ENCODE measurements around the gene DCUN1D2. TPM values are rescaled to one million over a fixed set of nuclear protein-coding genes. Genes with fewer than 3 reads are reported as not detected.

Gene DCUN1D2
- total and polyA plus RNA-seq, 10 of the 15 experiments (the other 5 are each of a cell fraction or from before 2014, with no cell fraction given): 2.5 to 23.6 (median 9.3) TPM

- H3K9ac ChIP-seq (ENCODE audit: control insufficient read depth, insufficient read depth, low read length): no peak overlapping the region
- CTCF ChIA-PET: no interaction called here
- WGBS (ENCODE audit: insufficient coverage, insufficient replicate concordance, low lambda C conversion rate, missing lambda C conversion rate): 51% methylated on average over 32 of the region's 34 CpGs
These were observed 79.9 kb downstream of the DCUN1D2 start for GRCh38 chr13:113410472-113411201.

GRCh38 chr13:113408562-113408961, 81.9 kb downstream of the DCUN1D2 start:
- POLR2A ChIA-PET: no interaction called here
- CTCF ChIA-PET: no interaction called here
- Histone ChIP-seq H3K27me3 (replicated peaks in 1 of 2; ENCODE audit: control insufficient read depth in 2 of 2, insufficient read depth in 2 of 2, low read length in 1 of 2) (no peaks in the 10 kb centered on the region), H3K4me1 (ENCODE audit: control insufficient read depth, insufficient read depth, low read length) (no peaks in the 10 kb centered on the region), H3K36me3 (ENCODE audit: control insufficient read depth in 2 of 2, insufficient read depth in 2 of 2, low read length in 1 of 2) (no peaks in the 10 kb centered on the region), H3K9me3 (replicated peaks; ENCODE audit: control insufficient read depth, insufficient read depth, low read length) (no peaks in the 10 kb centered on the region), H3K4me3 (no peak overlapping the region), H3K27ac (ENCODE audit: control insufficient read depth, insufficient read depth) (no peak overlapping the region), H3K9ac (ENCODE audit: control insufficient read depth, insufficient read depth, low read length) (no peak overlapping the region), H2AFZ (ENCODE audit: control insufficient read depth, low read depth, low read length) (no peak overlapping the region), H3K4me2 (ENCODE audit: control insufficient read depth, insufficient read depth) (no peak overlapping the region), H4K20me1 (ENCODE audit: control insufficient read depth, insufficient read depth) (no peaks in the 10 kb centered on the region), H3K79me2 (ENCODE audit: control insufficient read depth, insufficient read depth, low read length) (no peaks in the 10 kb centered on the region)
- in situ Hi-C loops (cut with MboI): no loop called here
- DNase-seq (ENCODE audit: low read depth, low spot score) (no peak), FAIRE-seq (no peak), ATAC-seq (no peak)
- 71% methylated on average over 2 of the region's 3 CpGs for WGBS (ENCODE audit: insufficient coverage, insufficient replicate concordance, low lambda C conversion rate, missing lambda C conversion rate)
- SMC1A ChIA-PET (ENCODE audit: uncharacterized antibody, unreplicated experiment): no interaction called here
- BruUV-seq (replicated peaks): no TSS peak
- TF ChIP-seq PAX8 (IDR thresholded peaks at IDR 0.05) (no peak), KDM1A (IDR thresholded peaks at IDR 0.05; ENCODE audit: borderline replicate concordance) (no peak), ATF7 (IDR thresholded peaks at IDR 0.05; ENCODE audit: low read depth) (no peak), EP300 (IDR thresholded peaks at IDR 0.05; ENCODE audit: borderline replicate concordance in 1 of 2, control insufficient read depth in 1 of 2, low read depth in 2 of 2, low read length in 2 of 2) (no peak), NR2C1 (IDR thresholded peaks at IDR 0.05) (no peak), MTA3 (IDR thresholded peaks at IDR 0.05; ENCODE audit: borderline replicate concordance, low read length) (no peak), ELK1 (IDR thresholded peaks at IDR 0.05; ENCODE audit: low read depth, low read length) (no peak)
- intact Hi-C loops (cut with micrococcal nuclease; ENCODE audit: unreplicated experiment): no loop called here
- RAD21 ChIA-PET (ENCODE audit: unreplicated experiment): no interaction called here

More at GRCh38 chr13:113410472-113411201, 79.9 kb downstream of the DCUN1D2 start:
- no peaks in the 10 kb centered on the region for H4K20me1 ChIP-seq (ENCODE audit: control insufficient read depth, insufficient read depth)
- no peak for DNase-seq (ENCODE audit: low read depth, low spot score)
- BruUV-seq (replicated peaks): no TSS peak
- SMC1A ChIA-PET (ENCODE audit: uncharacterized antibody, unreplicated experiment): no interaction called here
- RAD21 ChIA-PET (ENCODE audit: unreplicated experiment): no interaction called here
- no peaks in the 10 kb centered on the region for H3K27me3 ChIP-seq (replicated peaks in 1 of 2; ENCODE audit: control insufficient read depth in 2 of 2, insufficient read depth in 2 of 2, low read length in 1 of 2)
- no peak overlapping the region for H2AFZ ChIP-seq (ENCODE audit: control insufficient read depth, low read depth, low read length)
- FAIRE-seq: no peak
- POLR2A ChIA-PET: no interaction called here
- H3K79me2 ChIP-seq (ENCODE audit: control insufficient read depth, insufficient read depth, low read length): no peaks in the 10 kb centered on the region
- no peak for ATAC-seq
- intact Hi-C loops (cut with micrococcal nuclease; ENCODE audit: unreplicated experiment): no loop called here
- no peak for TF ChIP-seq CEBPB (IDR thresholded peaks at IDR 0.05; ENCODE audit: borderline replicate concordance in 1 of 2, low read depth in 2 of 2, low read length in 2 of 2)
- no peak for TF ChIP-seq WRNIP1 (IDR thresholded peaks at IDR 0.05; ENCODE audit: borderline replicate concordance, low read depth, low read length)
- TF ChIP-seq ZNF622 (IDR thresholded peaks at IDR 0.05): no peak
- TF ChIP-seq EGR1 (IDR thresholded peaks at IDR 0.05; ENCODE audit: borderline replicate concordance in 1 of 2, low read depth in 2 of 2, low read length in 2 of 2): no peak
- TF ChIP-seq TCF12 (IDR thresholded peaks at IDR 0.05; ENCODE audit: low read depth, low read length): no peak
- no peak for TF ChIP-seq FOXK2 (IDR thresholded peaks at IDR 0.05)
- no peak for TF ChIP-seq KLF5 (IDR thresholded peaks at IDR 0.05; ENCODE audit: partially characterized antibody)
- H3K27ac ChIP-seq (ENCODE audit: control insufficient read depth, insufficient read depth): no peak overlapping the region
- H3K9me3 ChIP-seq (replicated peaks; ENCODE audit: control insufficient read depth, insufficient read depth, low read length): no peaks in the 10 kb centered on the region
- in situ Hi-C loops (cut with MboI): no loop called here
- H3K4me2 ChIP-seq (ENCODE audit: control insufficient read depth, insufficient read depth): no peak overlapping the region
- H3K4me1 ChIP-seq (ENCODE audit: control insufficient read depth, insufficient read depth, low read length): no peaks in the 10 kb centered on the region
- H3K4me3 ChIP-seq: no peak overlapping the region
- no peaks in the 10 kb centered on the region for H3K36me3 ChIP-seq (ENCODE audit: control insufficient read depth in 2 of 2, insufficient read depth in 2 of 2, low read length in 1 of 2)
